HG03066 (cell line): ENCODE results near the gene UBE2I.

Experiments
- ATAC-seq: cut with Tn5 transposase; IDR thresholded peaks from one replicate; pipeline ENCODE4 v1.9.1; 2021; ENCODE audit warnings: low read depth; ENCODE audit not compliant: unreplicated experiment

UBE2I gene

DNA sequence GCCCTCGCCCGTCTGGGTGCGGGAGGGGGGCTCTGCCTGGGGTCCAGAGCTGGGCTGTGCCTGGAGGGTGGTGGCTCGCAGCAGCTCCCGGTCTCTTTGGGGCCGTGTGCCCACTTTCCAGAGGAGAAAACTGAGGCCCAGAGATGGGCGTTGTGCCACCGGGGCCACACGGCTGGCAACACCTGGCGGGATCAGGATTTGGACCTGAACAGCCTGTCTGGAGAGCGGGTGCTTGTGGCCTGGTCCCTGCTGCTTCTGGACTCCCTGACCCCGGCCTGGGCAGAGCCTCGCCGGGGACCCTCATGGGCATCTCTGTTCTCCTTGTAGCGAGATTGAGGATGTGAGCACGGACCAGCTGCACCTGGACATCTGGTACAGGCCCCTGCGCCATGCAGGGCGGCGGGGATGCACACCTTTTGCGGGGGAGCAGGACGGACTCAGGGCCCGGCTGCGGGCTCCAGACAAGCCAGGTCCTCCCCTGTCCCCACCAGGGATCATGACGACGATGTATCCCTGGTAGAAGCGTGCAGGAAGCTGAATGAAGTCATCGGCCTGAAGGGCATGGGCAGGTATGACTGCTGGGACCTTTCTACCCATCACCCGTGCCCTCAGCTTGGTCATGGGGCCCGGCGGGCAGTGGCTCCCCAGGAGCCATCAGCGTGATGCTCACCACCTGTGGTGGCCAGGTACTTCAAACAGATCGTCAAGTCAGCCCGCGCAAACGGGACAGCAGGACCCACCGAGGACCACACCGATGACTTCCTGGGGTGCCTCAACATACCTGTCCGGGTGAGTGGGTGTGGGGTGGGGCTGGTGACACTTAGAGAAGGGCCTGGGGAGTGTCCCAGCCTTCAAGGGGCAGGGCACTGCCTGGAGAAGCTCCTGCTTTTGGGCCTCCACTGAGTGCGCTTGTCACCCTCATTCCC, 32.3 kb downstream of the UBE2I start:
- no peak for ATAC-seq

- peak; percentile 83 for ATAC-seq
These were observed 33.3 kb downstream of the UBE2I start for GRCh38 chr16:1342526-1343427.

GRCh38 chr16:1343428-1344242, 34.2 kb downstream of the UBE2I start:
- ATAC-seq: no peak

- ATAC-seq: no peak
These were observed 35.1 kb downstream of the UBE2I start for GRCh38 chr16:1344499-1344898.

- no peak for ATAC-seq
These were observed 35.7 kb downstream of the UBE2I start for GRCh38 chr16:1345087-1345486.

- ATAC-seq: no peak
These were observed 36.4 kb downstream of the UBE2I start for GRCh38 chr16:1345651-1346421.

- no peak for ATAC-seq
These were observed 37.2 kb downstream of the UBE2I start for GRCh38 chr16:1346422-1347285.

GRCh38 chr16:1347286-1347855, 37.9 kb downstream of the UBE2I start:
- no peak for ATAC-seq

DNA sequence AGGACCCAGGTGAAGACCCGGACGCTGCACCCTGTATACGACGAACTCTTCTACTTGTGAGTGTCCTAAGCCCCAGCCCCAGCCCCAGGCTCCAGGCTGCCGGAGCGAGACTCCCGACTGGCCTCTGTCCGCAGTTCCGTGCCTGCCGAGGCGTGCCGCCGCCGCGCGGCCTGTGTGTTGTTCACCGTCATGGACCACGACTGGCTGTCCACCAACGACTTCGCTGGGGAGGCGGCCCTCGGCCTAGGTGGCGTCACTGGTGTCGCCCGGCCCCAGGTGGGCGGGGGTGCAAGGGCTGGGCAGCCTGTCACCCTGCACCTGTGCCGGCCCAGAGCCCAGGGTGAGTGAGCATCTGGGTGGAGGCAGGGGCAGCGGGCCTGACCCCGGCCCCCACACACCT, 38.5 kb downstream of the UBE2I start:
- no peak for ATAC-seq

DNA sequence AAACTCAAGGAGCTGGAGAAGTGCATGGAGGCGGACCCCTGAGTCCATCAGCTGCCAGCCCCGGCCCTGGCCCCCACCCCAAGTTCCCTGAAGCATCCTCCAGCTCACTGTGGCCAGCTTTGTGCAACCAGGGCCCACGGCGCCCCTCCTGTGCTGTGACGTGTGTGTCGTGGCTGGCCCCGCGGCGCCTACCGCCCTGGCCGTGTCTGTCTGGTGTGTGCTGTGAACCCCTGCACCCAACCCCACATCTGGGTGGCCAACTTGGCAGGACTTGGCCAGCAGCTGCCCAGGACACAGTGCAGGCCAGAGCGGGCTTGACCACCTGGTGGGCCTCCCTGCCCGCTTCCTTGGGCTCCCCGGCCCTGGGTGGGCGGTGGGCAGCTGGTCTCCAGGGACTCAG, 39.0 kb downstream of the UBE2I start:
- ATAC-seq: no peak

DNA sequence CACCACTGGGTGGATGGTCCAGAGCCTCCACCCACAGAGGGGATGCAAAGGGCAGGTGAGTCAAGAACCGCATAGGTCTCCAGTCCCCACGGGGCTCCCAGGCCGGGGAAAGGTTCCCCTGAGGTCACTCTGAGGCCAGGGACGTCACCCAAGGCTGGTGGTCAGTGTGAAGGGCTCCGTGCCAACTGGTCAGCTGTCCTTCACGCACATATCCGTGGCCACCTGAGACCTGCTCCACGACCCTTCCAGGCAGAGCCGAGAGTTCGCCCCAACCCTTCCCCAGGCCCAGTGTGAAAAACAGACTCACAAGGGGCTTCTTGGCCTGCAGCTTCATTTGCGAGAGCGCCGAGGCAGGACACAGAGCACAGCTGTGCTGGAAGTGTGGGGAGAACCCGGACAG, 39.5 kb downstream of the UBE2I start:
- ATAC-seq: no peak

DNA sequence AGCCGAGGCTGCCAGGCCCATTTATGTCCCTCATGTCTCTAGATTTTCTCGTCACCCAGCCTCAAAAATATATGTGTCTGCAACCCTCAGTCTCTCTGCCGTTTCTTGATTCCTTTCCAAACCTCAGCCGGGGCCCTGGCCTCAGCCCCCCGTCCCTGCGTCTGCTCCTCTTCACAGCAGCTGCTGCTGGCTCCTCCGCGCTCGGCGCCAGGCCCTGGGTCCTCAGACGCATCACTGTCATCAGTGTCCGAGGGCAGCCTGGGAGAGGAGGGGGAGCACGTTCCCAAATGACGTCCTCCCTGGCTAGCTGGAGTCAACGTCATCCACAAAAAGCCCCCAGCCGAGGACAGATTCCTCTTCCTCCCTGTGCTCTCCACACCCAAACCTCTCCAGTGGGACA, 39.9 kb downstream of the UBE2I start:
- no peak for ATAC-seq

GRCh38 chr16:1349951-1350350, 40.5 kb downstream of the UBE2I start:
- ATAC-seq: no peak

- no peak for ATAC-seq
These were observed 41.3 kb downstream of the UBE2I start for GRCh38 chr16:1350691-1351090.

GRCh38 chr16:1351215-1351581, 41.8 kb downstream of the UBE2I start:
- peak; percentile 12 for ATAC-seq

DNA sequence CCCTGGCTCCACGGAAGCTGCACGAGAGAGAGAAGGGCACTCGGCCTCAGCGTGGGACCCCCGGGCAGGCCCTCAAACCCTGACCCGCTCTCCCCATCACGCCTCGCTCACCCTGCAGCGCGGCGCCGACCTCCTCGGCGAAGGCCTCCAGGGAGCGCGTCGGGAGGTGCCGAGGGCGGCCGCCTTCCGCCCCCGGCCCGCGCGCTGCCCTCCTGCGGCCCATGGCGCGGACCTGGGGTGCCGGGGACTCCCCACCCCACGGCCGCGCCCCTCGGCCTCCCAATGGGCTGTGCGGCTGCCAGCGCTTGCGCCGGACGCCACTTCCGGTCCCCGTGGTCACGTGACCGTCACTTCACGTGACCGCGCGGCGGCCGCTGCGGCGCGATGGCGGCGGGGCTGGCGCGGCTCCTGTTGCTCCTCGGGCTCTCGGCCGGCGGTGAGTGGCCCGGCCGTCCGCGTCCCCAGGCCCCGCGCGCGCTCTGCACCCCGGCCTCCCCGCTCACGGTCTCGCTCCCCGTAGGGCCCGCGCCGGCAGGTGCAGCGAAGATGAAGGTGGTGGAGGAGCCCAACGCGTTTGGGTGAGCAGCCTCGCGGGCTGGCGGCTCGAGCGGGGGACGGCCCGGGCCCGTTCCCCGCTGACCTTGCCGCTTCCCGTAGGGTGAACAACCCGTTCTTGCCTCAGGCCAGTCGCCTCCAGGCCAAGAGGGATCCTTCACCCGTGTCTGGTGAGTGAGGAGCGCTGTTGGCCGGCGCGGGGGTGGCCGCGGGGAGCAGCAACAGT, 42.3 kb downstream of the UBE2I start, which contains the start of the genes GNPTG and TSR3:
TSS of gene GNPTG (plus strand) at position 350 of the 781 bp plus-strand sequence. CDS start at position 385, 35 bp downstream.
TSS of gene TSR3 (minus strand) at position 297 of the 781 bp plus-strand sequence. CDS start at position 223, 74 bp downstream.
- peak; percentile 79 for ATAC-seq

GRCh38 chr16:1354815-1355540, 45.5 kb downstream of the UBE2I start:
- ATAC-seq: no peak
